Lung (tissue), 12 donors: Measurements from ENCODE around the gene FXYD2. TPM values are rescaled to one million over a fixed set of nuclear protein-coding genes. Genes with fewer than 3 reads are reported as not detected.

ENCODE experiments used
- ATAC-seq: fragments of 200-7000 bp; cut with Tn5 transposase; one replicate; pipeline ENCODE4 v1.9.1; 2020; ENCODE audit warnings: moderate number of reproducible peaks; ENCODE audit not compliant: insufficient read depth, low FRiP score
- DNase-seq, 3 donors: peaks; one replicate each; pipeline ENCODE4 v3.0.0-alpha.2; 2013 to 2017
- H3K27ac ChIP-seq, 2 donors: one replicate each; pipeline ENCODE4 v1.5.1; 2013; ENCODE audit warnings: mild to moderate bottlenecking in 2 of 2, moderate library complexity in 2 of 2, control low read depth in 1 of 2, inconsistent platforms in 1 of 2, low read depth in 1 of 2, low read length in 1 of 2
- H3K27me3 ChIP-seq, 3 donors: one replicate each; pipeline ENCODE4 v1.5.1; 2013; ENCODE audit warnings: low read length in 2 of 3; ENCODE audit not compliant: control insufficient read depth in 3 of 3, insufficient read depth in 3 of 3
- H3K36me3 ChIP-seq, 4 donors: one replicate each; pipeline ENCODE4 v1.5.1; 2013; ENCODE audit warnings: low read length in 4 of 4, mild to moderate bottlenecking in 1 of 4, moderate library complexity in 1 of 4; ENCODE audit not compliant: control insufficient read depth in 4 of 4, insufficient read depth in 4 of 4
- H3K4me1 ChIP-seq, 5 donors: one replicate each; pipeline ENCODE4 v1.5.1; 2013; ENCODE audit warnings: low read length in 5 of 5, mild to moderate bottlenecking in 2 of 5, moderate library complexity in 1 of 5; ENCODE audit not compliant: control insufficient read depth in 5 of 5, insufficient read depth in 5 of 5
- H3K4me3 ChIP-seq: one replicate; pipeline ENCODE4 v1.5.1; 2013; ENCODE audit warnings: mild to moderate bottlenecking, control low read depth, moderate library complexity
- H3K9ac ChIP-seq, 2 donors: one replicate each; pipeline ENCODE4 v1.5.1; 2013; ENCODE audit warnings: low read length in 2 of 2, control low read depth in 1 of 2; ENCODE audit not compliant: insufficient read depth in 1 of 2
- H3K9me3 ChIP-seq, 4 donors: one replicate each; pipeline ENCODE4 v1.5.1; 2013; ENCODE audit warnings: low read length in 3 of 4, mild to moderate bottlenecking in 1 of 4, moderate library complexity in 1 of 4; ENCODE audit not compliant: control insufficient read depth in 4 of 4, insufficient read depth in 3 of 4
- WGBS, 2 donors: extraction: QIAGEN DNeasy Blood & Tissue Kit; methylation state at CpG; one replicate each; pipeline ENCODE4 v1.1.7; 2013; 5-methylcytosine and 5-hydroxymethylcytosine counted together
- polyA plus RNA-seq, 2 donors: library from polyadenylated mRNA; stranded (reverse); fragments of 200-250 nt; gene quantifications; one replicate each; pipeline ENCODE4 v1.2.1, GENCODE V29; 2013
- total RNA-seq, 2 donors: library from RNA; depleted of rRNA in 1 of 2; stranded (reverse); fragments of >200 nt in 1 of 2; gene quantifications; one replicate each; pipeline ENCODE4 v1.2.1, GENCODE V29; 2014 to 2021
- TF ChIP-seq, protein P1 (sequence below): IDR thresholded peaks from 2 replicates; pipeline ENCODE4 v1.5.1; 2012; ENCODE audit warnings: mild to moderate bottlenecking; ENCODE audit errors: control extremely low read depth, extremely low read depth
- donor health status: control.
- donor health status: control.
- donor health status: Bipolar disorder and iron deficiency.
- donor health status: healthy.
- donor health status: DM: yes; HTN: yes; CAD: no.

FXYD2 gene
- total and polyA plus RNA-seq, 4 donors, result 1.6 to 6.9 (median 3.7) TPM

DNA sequence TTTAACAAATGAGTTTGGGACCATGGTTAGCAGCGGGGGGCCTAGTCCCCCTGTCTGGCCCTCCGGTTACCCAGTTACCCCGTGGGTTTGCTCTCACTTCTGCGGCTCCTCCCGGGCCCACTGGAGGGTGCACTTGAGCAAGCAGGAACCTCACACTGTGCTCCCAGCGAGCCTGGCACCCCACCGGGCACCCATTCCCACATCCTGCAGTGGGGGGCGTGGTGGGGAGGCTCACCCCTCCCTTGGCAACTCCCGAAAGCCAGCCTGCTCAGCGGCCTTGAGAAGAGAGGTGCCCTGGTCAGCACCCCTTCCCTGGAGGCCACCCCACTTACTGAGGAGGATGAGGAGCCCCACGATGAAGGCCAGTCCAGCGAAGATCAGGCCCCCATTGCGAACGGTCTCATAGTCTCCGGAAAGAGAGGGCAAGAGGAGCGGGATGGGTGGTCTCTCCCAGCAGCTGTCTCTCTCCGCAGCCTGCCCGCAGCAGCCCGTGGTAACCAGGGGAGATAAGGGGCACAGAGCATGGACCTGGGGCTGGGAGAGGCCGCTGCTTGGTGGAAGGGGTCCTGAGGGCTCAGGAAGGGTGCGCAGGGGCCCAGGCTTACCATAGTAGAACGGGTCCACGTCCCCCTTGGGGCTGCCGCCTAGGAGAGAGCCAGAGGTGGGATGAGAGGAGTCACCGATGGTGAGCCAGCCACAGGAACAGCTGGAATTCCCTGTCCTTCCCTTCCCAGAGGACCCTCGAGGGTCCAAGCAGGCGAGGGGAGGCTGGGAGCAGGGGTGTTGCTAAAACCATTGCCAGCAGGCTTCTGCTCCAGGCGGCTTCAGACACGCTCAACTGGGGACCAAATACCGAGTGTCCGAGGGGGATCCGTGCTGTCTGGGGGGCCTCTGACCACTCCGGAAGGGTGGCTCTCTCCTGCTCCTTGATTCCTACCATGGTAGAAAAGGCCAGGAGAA is 2.2 kb downstream of the FXYD2 start:
- TF ChIP-seq, protein P1, sequence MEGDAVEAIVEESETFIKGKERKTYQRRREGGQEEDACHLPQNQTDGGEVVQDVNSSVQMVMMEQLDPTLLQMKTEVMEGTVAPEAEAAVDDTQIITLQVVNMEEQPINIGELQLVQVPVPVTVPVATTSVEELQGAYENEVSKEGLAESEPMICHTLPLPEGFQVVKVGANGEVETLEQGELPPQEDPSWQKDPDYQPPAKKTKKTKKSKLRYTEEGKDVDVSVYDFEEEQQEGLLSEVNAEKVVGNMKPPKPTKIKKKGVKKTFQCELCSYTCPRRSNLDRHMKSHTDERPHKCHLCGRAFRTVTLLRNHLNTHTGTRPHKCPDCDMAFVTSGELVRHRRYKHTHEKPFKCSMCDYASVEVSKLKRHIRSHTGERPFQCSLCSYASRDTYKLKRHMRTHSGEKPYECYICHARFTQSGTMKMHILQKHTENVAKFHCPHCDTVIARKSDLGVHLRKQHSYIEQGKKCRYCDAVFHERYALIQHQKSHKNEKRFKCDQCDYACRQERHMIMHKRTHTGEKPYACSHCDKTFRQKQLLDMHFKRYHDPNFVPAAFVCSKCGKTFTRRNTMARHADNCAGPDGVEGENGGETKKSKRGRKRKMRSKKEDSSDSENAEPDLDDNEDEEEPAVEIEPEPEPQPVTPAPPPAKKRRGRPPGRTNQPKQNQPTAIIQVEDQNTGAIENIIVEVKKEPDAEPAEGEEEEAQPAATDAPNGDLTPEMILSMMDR, result peak; percentile 24
- H3K36me3 ChIP-seq, result no peaks in the 10 kb centered on the region
- H3K27me3 ChIP-seq, result no peaks in the 10 kb centered on the region
- H3K27ac ChIP-seq, result peak overlapping the region in 1 of 2 donors; percentile 6
- no peaks in the 10 kb centered on the region for H3K9me3 ChIP-seq
- WGBS, 2 donors, result 63 to 71% methylated on average over 33 of the region's 33 CpGs
- peaks cover 0 to 54% (median 39%) of the 10 kb centered on the region in 5 donors for H3K4me1 ChIP-seq
- no peak overlapping the region for H3K4me3 ChIP-seq
- DNase-seq (peak in 1 of 3 donors; percentile 37), ATAC-seq (no peak)
- H3K9ac ChIP-seq, result no peak overlapping the region

DNA sequence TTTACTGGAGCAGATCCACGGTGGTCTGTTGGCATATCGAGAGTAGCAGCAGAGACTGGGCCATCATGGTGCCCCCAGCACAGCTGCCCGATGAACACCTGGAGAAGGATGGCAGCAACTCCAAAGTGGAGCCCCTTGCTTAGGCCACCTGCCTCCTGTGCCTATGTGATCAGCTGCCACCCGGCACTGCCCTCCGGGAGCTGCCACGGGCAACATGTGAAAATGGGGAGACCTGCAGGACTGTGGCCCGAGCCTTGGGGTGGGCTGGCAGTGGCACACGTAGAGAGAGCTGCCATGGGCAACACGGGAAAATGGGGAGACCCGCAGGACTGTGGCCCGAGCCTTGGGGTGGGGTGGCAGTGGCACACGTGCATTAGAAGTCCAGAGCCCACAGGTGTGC is 3.1 kb downstream of the FXYD2 start:
- H3K27ac ChIP-seq, result no peak overlapping the region
- H3K36me3 ChIP-seq, result no peaks in the 10 kb centered on the region
- DNase-seq, result no peak
- H3K27me3 ChIP-seq, result no peaks in the 10 kb centered on the region
- H3K9me3 ChIP-seq, result no peaks in the 10 kb centered on the region
- TF ChIP-seq, protein P1, result no peak
- H3K9ac ChIP-seq, result no peak overlapping the region
- no peak for ATAC-seq
- no peak overlapping the region for H3K4me3 ChIP-seq
- H3K4me1 ChIP-seq, result peaks cover 0 to 58% (median 39%) of the 10 kb centered on the region in 5 donors
- 88 to 91% methylated on average over 12 of the region's 12 CpGs for WGBS, 2 donors

DNA sequence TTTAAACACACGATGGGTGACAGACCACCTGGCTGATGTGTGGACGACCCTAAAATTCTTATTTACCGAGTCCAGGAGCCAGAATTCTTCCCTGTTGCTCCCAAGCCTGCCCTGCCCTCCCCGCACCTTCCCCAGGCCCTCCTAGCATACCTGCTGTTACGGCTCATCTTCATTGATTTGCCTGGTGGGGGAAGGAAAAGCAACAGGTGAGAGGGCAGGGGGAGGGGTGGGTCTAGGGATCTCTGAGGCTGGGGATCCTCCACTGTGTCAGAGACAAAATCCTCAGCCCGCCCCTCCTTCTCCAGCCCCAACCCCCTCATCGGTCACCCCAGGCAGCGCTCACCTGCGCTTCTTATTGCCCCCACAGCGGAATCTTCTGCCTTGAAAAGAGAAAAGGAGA is 4.0 kb downstream of the FXYD2 start:
- no peaks in the 10 kb centered on the region for H3K27me3 ChIP-seq
- H3K4me3 ChIP-seq, result no peak overlapping the region
- DNase-seq (no peak), ATAC-seq (no peak)
- H3K27ac ChIP-seq, result no peak overlapping the region
- no peaks in the 10 kb centered on the region for H3K9me3 ChIP-seq
- H3K9ac ChIP-seq, result no peak overlapping the region
- TF ChIP-seq, protein P1, result no peak
- WGBS, 2 donors, result 94 to 96% methylated on average over 10 of the region's 10 CpGs
- H3K4me1 ChIP-seq, result peaks cover 0 to 58% (median 35%) of the 10 kb centered on the region in 5 donors
- no peaks in the 10 kb centered on the region for H3K36me3 ChIP-seq
